Measurements from ENCODE around the gene DPP8. TPM values are rescaled to one million over a fixed set of nuclear protein-coding genes. Genes with fewer than 3 reads are reported as not detected.

DPP8 gene
- total and polyA plus RNA-seq, 4 donors: 5.5 to 22.7 (median 17.5) TPM

- no peak overlapping the region for H3K4me3 ChIP-seq (ENCODE audit: low read depth in 1 of 3, low read length in 3 of 3)
- DNase-seq (ENCODE audit: low spot score): no peak
- H3K4me1 ChIP-seq (ENCODE audit: control insufficient read depth in 4 of 4, insufficient read depth in 4 of 4, low read length in 3 of 4): no peaks in the 10 kb centered on the region
- H3K36me3 ChIP-seq (ENCODE audit: control insufficient read depth in 4 of 4, insufficient read depth in 3 of 4, low read depth in 1 of 4, low read length in 3 of 4): no peaks in the 10 kb centered on the region
- no peaks in the 10 kb centered on the region for H3K27me3 ChIP-seq (ENCODE audit: control insufficient read depth in 4 of 4, insufficient read depth in 4 of 4, low read length in 3 of 4)
- H3K9ac ChIP-seq (ENCODE audit: low read depth in 1 of 2, low read length in 2 of 2): no peak overlapping the region
- no peak overlapping the region for H3K27ac ChIP-seq (ENCODE audit: low read depth in 1 of 2, low read length in 2 of 2)
- no peaks in the 10 kb centered on the region for H3K9me3 ChIP-seq (ENCODE audit: control insufficient read depth in 4 of 4, low read length in 3 of 4)
- TF ChIP-seq, protein P1, sequence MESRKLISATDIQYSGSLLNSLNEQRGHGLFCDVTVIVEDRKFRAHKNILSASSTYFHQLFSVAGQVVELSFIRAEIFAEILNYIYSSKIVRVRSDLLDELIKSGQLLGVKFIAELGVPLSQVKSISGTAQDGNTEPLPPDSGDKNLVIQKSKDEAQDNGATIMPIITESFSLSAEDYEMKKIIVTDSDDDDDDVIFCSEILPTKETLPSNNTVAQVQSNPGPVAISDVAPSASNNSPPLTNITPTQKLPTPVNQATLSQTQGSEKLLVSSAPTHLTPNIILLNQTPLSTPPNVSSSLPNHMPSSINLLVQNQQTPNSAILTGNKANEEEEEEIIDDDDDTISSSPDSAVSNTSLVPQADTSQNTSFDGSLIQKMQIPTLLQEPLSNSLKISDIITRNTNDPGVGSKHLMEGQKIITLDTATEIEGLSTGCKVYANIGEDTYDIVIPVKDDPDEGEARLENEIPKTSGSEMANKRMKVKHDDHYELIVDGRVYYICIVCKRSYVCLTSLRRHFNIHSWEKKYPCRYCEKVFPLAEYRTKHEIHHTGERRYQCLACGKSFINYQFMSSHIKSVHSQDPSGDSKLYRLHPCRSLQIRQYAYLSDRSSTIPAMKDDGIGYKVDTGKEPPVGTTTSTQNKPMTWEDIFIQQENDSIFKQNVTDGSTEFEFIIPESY (IDR thresholded peaks at IDR 0.05): no peak
- TF ChIP-seq SP1 (IDR thresholded peaks at IDR 0.05): no peak
- TF ChIP-seq, protein P2, sequence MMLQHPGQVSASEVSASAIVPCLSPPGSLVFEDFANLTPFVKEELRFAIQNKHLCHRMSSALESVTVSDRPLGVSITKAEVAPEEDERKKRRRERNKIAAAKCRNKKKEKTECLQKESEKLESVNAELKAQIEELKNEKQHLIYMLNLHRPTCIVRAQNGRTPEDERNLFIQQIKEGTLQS (IDR thresholded peaks at IDR 0.05): no peak
- TF ChIP-seq FOXA2 (IDR thresholded peaks at IDR 0.05): no peak
- TF ChIP-seq, protein P3, sequence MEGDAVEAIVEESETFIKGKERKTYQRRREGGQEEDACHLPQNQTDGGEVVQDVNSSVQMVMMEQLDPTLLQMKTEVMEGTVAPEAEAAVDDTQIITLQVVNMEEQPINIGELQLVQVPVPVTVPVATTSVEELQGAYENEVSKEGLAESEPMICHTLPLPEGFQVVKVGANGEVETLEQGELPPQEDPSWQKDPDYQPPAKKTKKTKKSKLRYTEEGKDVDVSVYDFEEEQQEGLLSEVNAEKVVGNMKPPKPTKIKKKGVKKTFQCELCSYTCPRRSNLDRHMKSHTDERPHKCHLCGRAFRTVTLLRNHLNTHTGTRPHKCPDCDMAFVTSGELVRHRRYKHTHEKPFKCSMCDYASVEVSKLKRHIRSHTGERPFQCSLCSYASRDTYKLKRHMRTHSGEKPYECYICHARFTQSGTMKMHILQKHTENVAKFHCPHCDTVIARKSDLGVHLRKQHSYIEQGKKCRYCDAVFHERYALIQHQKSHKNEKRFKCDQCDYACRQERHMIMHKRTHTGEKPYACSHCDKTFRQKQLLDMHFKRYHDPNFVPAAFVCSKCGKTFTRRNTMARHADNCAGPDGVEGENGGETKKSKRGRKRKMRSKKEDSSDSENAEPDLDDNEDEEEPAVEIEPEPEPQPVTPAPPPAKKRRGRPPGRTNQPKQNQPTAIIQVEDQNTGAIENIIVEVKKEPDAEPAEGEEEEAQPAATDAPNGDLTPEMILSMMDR (IDR thresholded peaks at IDR 0.05; ENCODE audit: low read depth, low read length, missing input control): no peak
- no peak for TF ChIP-seq EGR1 (IDR thresholded peaks at IDR 0.05; ENCODE audit: low read depth in 2 of 2)
- no peak for TF ChIP-seq RAD21 (IDR thresholded peaks at IDR 0.05)
- TF ChIP-seq HNF4A (conservative IDR thresholded peaks at IDR 0.05): no peak
- no peak for TF ChIP-seq TAF1 (conservative IDR thresholded peaks at IDR 0.05)
- no peak for TF ChIP-seq RXRA (IDR thresholded peaks at IDR 0.05)
- TF ChIP-seq HNF4G (IDR thresholded peaks at IDR 0.05): no peak
- no peak for TF ChIP-seq NR2F2 (IDR thresholded peaks at IDR 0.05)
- TF ChIP-seq JUND (IDR thresholded peaks at IDR 0.05): no peak
- TF ChIP-seq MAX (IDR thresholded peaks at IDR 0.05): no peak
- TF ChIP-seq FOXA1 (IDR thresholded peaks at IDR 0.05): no peak
- TF ChIP-seq, protein P4, sequence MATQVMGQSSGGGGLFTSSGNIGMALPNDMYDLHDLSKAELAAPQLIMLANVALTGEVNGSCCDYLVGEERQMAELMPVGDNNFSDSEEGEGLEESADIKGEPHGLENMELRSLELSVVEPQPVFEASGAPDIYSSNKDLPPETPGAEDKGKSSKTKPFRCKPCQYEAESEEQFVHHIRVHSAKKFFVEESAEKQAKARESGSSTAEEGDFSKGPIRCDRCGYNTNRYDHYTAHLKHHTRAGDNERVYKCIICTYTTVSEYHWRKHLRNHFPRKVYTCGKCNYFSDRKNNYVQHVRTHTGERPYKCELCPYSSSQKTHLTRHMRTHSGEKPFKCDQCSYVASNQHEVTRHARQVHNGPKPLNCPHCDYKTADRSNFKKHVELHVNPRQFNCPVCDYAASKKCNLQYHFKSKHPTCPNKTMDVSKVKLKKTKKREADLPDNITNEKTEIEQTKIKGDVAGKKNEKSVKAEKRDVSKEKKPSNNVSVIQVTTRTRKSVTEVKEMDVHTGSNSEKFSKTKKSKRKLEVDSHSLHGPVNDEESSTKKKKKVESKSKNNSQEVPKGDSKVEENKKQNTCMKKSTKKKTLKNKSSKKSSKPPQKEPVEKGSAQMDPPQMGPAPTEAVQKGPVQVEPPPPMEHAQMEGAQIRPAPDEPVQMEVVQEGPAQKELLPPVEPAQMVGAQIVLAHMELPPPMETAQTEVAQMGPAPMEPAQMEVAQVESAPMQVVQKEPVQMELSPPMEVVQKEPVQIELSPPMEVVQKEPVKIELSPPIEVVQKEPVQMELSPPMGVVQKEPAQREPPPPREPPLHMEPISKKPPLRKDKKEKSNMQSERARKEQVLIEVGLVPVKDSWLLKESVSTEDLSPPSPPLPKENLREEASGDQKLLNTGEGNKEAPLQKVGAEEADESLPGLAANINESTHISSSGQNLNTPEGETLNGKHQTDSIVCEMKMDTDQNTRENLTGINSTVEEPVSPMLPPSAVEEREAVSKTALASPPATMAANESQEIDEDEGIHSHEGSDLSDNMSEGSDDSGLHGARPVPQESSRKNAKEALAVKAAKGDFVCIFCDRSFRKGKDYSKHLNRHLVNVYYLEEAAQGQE (IDR thresholded peaks at IDR 0.05): no peak
- no peak for TF ChIP-seq GABPA (IDR thresholded peaks at IDR 0.05 in 1 of 2, conservative IDR thresholded peaks at IDR 0.05 in 1 of 2)
- 63% methylated on average over 5 of the region's 5 CpGs for WGBS
Measured at GRCh38 chr15:65411465-65412071, 105.9 kb downstream of the DPP8 start.

All from liver (tissue), 9 donors.